Measurements from ENCODE around the gene STK24.

DNA sequence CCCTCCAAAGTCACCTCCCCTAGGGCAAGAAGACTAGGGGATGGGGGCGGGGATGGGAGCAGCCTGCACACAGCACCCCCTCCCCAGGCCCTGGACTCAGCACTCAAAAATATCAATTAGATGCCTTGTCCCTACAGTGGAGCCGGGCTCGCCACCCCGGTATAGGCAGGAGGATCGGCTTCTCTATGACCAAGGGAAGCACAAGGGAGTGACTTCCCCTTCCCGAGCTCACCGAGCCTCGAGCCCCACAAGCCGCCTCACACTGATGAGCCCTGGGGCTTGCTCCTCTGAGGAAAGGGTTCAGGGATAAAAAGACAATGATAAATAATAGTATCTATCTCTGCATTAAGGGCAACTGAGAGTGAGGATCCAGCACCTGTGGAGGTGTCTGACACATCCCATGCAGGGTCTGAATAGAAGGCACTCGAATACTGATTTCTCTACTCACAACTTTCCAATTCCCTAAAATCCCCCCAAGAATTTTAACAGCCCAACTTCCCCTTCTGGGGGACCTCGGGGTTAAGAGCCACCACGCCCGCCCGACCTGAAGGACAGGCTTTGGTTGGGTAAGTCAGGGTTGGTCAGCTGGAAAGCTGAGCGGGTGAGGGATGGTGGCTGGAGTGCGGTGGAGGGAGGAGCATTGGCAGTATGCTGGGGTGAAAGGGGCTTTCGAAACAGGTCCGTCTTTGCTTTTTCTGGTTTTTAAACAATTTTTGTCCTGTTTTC is 51.3 kb downstream of the STK24 start:
- TF ChIP-seq, protein P1, sequence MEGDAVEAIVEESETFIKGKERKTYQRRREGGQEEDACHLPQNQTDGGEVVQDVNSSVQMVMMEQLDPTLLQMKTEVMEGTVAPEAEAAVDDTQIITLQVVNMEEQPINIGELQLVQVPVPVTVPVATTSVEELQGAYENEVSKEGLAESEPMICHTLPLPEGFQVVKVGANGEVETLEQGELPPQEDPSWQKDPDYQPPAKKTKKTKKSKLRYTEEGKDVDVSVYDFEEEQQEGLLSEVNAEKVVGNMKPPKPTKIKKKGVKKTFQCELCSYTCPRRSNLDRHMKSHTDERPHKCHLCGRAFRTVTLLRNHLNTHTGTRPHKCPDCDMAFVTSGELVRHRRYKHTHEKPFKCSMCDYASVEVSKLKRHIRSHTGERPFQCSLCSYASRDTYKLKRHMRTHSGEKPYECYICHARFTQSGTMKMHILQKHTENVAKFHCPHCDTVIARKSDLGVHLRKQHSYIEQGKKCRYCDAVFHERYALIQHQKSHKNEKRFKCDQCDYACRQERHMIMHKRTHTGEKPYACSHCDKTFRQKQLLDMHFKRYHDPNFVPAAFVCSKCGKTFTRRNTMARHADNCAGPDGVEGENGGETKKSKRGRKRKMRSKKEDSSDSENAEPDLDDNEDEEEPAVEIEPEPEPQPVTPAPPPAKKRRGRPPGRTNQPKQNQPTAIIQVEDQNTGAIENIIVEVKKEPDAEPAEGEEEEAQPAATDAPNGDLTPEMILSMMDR (IDR thresholded peaks at IDR 0.05; ENCODE audit: insufficient read depth, low read length, poor library complexity, severe bottlenecking): no peak
- TF ChIP-seq EZH2phosphoT487 (conservative IDR thresholded peaks at IDR 0.05; ENCODE audit: low read length): no peak

Data from SU-DHL-6 (cell line).